H1 (cell line): ENCODE results near the gene TMX2. TPM values are rescaled to one million over a fixed set of nuclear protein-coding genes. Genes with fewer than 3 reads are reported as not detected.

ENCODE experiments used
- CHD7 ChIP-seq: fragments of 300-600 bp; sonication (generic); IDR thresholded peaks from 2 replicates; pipeline ENCODE4 v1.7.1; 2012; ENCODE audit warnings: low read length, moderate library complexity, mild to moderate bottlenecking, inconsistent platforms; ENCODE audit not compliant: insufficient replicate concordance
- CTCF ChIP-seq, 3 experiments: IDR thresholded peaks; 1 replicate in 2 of 3; 2 replicates in 1 of 3; pipeline versions ENCODE4 v1.5.1 to v1.6.1; 2011; ENCODE audit warnings: low read length in 3 of 3, mild to moderate bottlenecking in 3 of 3, inconsistent platforms in 2 of 3, low read depth in 1 of 3, moderate library complexity in 1 of 3; ENCODE audit not compliant: insufficient read depth in 1 of 3; ENCODE audit errors: control extremely low read depth in 1 of 3
- POLR2AphosphoS5 ChIP-seq: IDR thresholded peaks from 2 replicates; pipeline ENCODE4 v1.6.1; 2011; ENCODE audit warnings: low read depth, low read length
- RXRA ChIP-seq: IDR thresholded peaks from 2 replicates; pipeline ENCODE4 v1.6.1; 2011; ENCODE audit warnings: low read depth, mild to moderate bottlenecking, low read length, moderate library complexity; ENCODE audit not compliant: insufficient read depth
- TAF1 ChIP-seq: IDR thresholded peaks from 2 replicates; pipeline ENCODE4 v1.6.1; 2011; ENCODE audit warnings: mild to moderate bottlenecking, low read depth, low read length
- TEAD4 ChIP-seq: IDR thresholded peaks from 2 replicates; pipeline ENCODE4 v1.6.1; 2012; ENCODE audit warnings: low read depth, low read length, inconsistent platforms, mixed read lengths
- USF2 ChIP-seq: IDR thresholded peaks from 2 replicates; pipeline ENCODE4 v1.6.1; 2011; ENCODE audit warnings: low read length, improper control_type of control experiment
- polyA plus RNA-seq, 7 experiments: library from polyadenylated mRNA; depleted of rRNA in 3 of 7; stranded (reverse) in 5 of 7; unstranded in 2 of 7; fragments of >200 nt in 5 of 7; fragments of 200-250 nt in 2 of 7; gene quantifications; 1 replicate in 5 of 7; 2 replicates in 1 of 7; 4 replicates in 1 of 7; pipeline versions ENCODE4 v1.2.1 to v1.2.3, GENCODE V29; 2011 to 2013; ENCODE audit warnings: missing spikeins in 2 of 7, mixed read lengths in 2 of 7
- total RNA-seq: library from RNA; stranded (reverse); fragmentation: NEBNext Ultra II Directional; extraction: Animal tissue kit (Norgen Biotek cat#: 25700); gene quantifications from 2 replicates; pipeline ENCODE4 v1.2.1, GENCODE V29; 2021

The TMX2 gene
- total and polyA plus RNA-seq, 2 of the 8 experiments (the other 6 are each of a cell fraction or from before 2014, with no cell fraction given) = 70.4 to 100.0 TPM

GRCh38 chr11:57773026-57773598 lies 60.7 kb downstream of the TMX2 start (continued):
- TF ChIP-seq CHD7 = no peak
- no peak for TF ChIP-seq TAF1
- no peak for TF ChIP-seq POLR2AphosphoS5
- TF ChIP-seq CTCF (IDR thresholded peaks at IDR 0.05; ENCODE audit: control extremely low read depth in 1 of 3, insufficient read depth in 1 of 3, low read depth in 1 of 3, low read length in 3 of 3) = no peak
- no peak for TF ChIP-seq TEAD4
- TF ChIP-seq RXRA = no peak
- no peak for TF ChIP-seq USF2
